Esophagus muscularis mucosa (tissue), 4 donors: ENCODE data around the gene EHF. TPM values are rescaled to one million over a fixed set of nuclear protein-coding genes. Genes with fewer than 3 reads are reported as not detected.

Experiments
- DNase-seq: peaks from one replicate; pipeline ENCODE4 v3.0.0-alpha.2; 2017; ENCODE audit errors: extremely low spot score
- H3K27ac ChIP-seq, 4 donors: fragments of 200-600 bp; sonication (generic); replicated peaks in 1 of 4; 1 replicate in 3 of 4; 2 replicates in 1 of 4; pipeline ENCODE4 v1.5.1; 2016 to 2019; ENCODE audit warnings: mild to moderate bottlenecking in 1 of 4
- H3K27me3 ChIP-seq, 4 donors: fragments of 200-600 bp; sonication (generic); one replicate each; pipeline versions ENCODE4 v1.5.1 to v1.6.0; 2016 to 2019
- H3K36me3 ChIP-seq, 4 donors: fragments of 200-600 bp; sonication (generic); one replicate each; pipeline ENCODE4 v1.5.1; 2016 to 2019
- H3K4me1 ChIP-seq, 4 donors: fragments of 200-600 bp; sonication (generic); one replicate each; pipeline ENCODE4 v1.5.1; 2016 to 2019
- H3K4me3 ChIP-seq, 4 donors: fragments of 200-600 bp; sonication (generic); 1 replicate in 2 of 4; 2 replicates in 2 of 4; pipeline ENCODE4 v1.5.1; 2016 to 2019; ENCODE audit warnings: mild to moderate bottlenecking in 4 of 4, moderate library complexity in 1 of 4
- H3K9me3 ChIP-seq, 4 donors: fragments of 200-600 bp; sonication (generic); 1 replicate in 3 of 4; 2 replicates in 1 of 4; pipeline ENCODE4 v1.5.1; 2016 to 2019
- EP300 ChIP-seq: sonication (generic); formaldehyde crosslinking; IDR thresholded peaks from one replicate; pipeline ENCODE4 v1.6.1; 2017; ENCODE audit warnings: antibody characterized with exemption
- POLR2A ChIP-seq: fragments of 450-650 bp; IDR thresholded peaks from one replicate; pipeline ENCODE4 v1.6.1; 2017; ENCODE audit warnings: antibody characterized with exemption, moderate library complexity, mild to moderate bottlenecking, low read depth
- POLR2AphosphoS5 ChIP-seq, 2 donors: sonication (generic); formaldehyde crosslinking; IDR thresholded peaks; one replicate each; pipeline ENCODE4 v1.6.1; 2017; ENCODE audit warnings: antibody characterized with exemption in 2 of 2
- WGBS: methylation state at CpG from one replicate; pipeline ENCODE4 v1.1.5; 2018; 5-methylcytosine and 5-hydroxymethylcytosine counted together
- intact Hi-C: fragments of 100-400 bp; cut with DNase I; formaldehyde crosslinking; loops from one replicate; pipeline ENCODE4 v1.15.1; 2023
- total RNA-seq, 4 donors: library from RNA; depleted of rRNA; stranded (reverse); fragments of >200 nt; gene quantifications; one replicate each; pipeline versions ENCODE4 v1.1.0 to v1.2.1, GENCODE V29; 2016
- TF ChIP-seq, protein P1 (sequence below), 3 experiments: fragments of 200-600 bp in 2 of 3; fragments of 450-650 bp in 1 of 3; sonication (generic) in 2 of 3; IDR thresholded peaks; one replicate each; pipeline ENCODE4 v1.5.1; 2017 to 2019; ENCODE audit warnings: antibody characterized with exemption in 3 of 3, mild to moderate bottlenecking in 2 of 3, moderate library complexity in 1 of 3

Gene EHF
- under 1 TPM in 2 of 4 donors, not detected in 2; 0.42 to 0.52 TPM for total RNA-seq

DNA sequence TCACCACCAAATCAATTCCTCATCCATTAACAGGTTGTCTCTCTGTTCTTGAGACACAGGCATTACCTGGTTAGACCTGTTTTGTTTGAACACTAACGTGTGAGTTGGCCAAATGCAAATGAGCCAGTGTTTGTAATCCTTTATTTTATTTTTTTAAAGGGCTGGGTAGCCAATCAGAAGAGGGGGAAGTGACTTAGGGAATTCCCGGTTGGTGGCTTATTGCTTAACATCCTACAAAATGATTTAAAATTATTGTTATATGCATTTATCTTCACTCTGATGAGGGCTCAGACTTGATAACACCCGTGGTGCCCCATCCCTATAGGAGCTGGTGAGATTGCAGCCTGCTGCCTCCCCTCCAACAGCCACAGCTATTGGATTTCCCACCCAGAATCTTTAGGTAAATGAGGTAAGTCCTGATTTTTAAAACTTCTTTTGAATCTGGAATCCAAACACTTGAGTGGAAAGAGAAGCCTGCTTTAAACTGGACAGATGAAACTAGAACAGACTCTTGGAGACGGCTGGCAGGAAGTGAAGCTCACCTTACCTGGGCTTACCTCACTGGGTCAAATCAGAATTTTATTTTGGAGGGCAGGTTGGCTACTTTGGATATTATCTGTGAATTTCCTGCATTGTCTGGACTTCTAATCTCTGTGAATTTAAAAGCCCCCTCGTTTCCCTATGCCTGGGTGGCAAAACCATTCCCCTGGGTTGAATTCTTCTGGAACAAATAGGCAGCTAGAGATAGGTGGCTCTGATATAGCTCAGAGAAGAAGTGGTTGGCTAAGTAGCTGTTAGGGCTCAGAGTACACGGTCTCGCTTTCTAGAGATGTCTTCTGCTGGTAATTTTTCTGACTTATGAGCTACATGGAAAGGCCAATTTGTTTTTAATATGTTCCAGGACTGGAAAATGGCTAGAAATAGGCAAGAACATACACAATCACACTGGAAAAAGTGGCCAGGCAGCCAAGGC lies at the start of gene EHF:
EHF (plus strand) TSS at position 274 of the 973 bp plus-strand sequence. CDS start 21,538 bp downstream, outside the sequence.
- H3K4me3 ChIP-seq: peak within 1 kb of the TSS in 1 of 4 donors; percentile 7
- DNase-seq: no peak

DNA sequence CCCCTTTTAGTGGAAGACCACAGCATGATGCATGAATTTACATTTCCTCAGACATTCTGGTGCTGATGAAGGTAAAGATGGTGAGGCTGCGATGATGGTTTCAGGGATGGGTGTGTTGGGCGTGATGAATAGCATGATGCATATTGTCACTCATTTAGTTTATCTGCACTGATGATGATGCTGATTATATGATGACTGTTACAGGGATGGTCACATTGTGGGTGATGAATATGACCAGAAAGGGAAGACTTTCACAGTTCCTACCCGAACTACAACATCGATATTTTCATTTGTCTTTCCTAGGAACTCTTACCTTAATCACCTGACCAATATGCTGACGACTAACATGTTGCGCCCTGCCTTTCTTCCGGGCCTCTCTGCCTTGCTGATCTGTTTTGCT lies 47.4 kb upstream of the EHF start:
- H3K36me3 ChIP-seq: no peaks in the 10 kb centered on the region
- intact Hi-C loops: no loop called here
- TF ChIP-seq POLR2A (no peak), POLR2AphosphoS5 (IDR thresholded peaks at IDR 0.05) (no peak), EP300 (no peak)
- peaks cover 0 to 17% (median 0%) of the 10 kb centered on the region in 4 donors for H3K27me3 ChIP-seq
- H3K4me1 ChIP-seq: no peaks in the 10 kb centered on the region
- 96% methylated on average over 7 of the region's 7 CpGs for WGBS
- no peaks in the 10 kb centered on the region for H3K9me3 ChIP-seq
- DNase-seq: peak; percentile 57
- H3K4me3 ChIP-seq: no peak overlapping the region
- H3K27ac ChIP-seq: no peak overlapping the region

More for the DNA sequence above, at the start of gene EHF:
- Histone ChIP-seq H3K27me3 (no peaks in the 10 kb centered on the region), H3K36me3 (no peaks in the 10 kb centered on the region), H3K4me1 (no peaks in the 10 kb centered on the region), H3K9me3 (no peaks in the 10 kb centered on the region), H3K27ac (no peak within 1 kb of the TSS)
- TF ChIP-seq POLR2AphosphoS5 (IDR thresholded peaks at IDR 0.05) (no peak), POLR2A (no peak), EP300 (no peak)
- TF ChIP-seq, protein P1, sequence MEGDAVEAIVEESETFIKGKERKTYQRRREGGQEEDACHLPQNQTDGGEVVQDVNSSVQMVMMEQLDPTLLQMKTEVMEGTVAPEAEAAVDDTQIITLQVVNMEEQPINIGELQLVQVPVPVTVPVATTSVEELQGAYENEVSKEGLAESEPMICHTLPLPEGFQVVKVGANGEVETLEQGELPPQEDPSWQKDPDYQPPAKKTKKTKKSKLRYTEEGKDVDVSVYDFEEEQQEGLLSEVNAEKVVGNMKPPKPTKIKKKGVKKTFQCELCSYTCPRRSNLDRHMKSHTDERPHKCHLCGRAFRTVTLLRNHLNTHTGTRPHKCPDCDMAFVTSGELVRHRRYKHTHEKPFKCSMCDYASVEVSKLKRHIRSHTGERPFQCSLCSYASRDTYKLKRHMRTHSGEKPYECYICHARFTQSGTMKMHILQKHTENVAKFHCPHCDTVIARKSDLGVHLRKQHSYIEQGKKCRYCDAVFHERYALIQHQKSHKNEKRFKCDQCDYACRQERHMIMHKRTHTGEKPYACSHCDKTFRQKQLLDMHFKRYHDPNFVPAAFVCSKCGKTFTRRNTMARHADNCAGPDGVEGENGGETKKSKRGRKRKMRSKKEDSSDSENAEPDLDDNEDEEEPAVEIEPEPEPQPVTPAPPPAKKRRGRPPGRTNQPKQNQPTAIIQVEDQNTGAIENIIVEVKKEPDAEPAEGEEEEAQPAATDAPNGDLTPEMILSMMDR (IDR thresholded peaks at IDR 0.05): no peak
- intact Hi-C loops: no loop called here
- 65% methylated on average over 7 of the region's 7 CpGs for WGBS

- intact Hi-C loops: no loop called here
Observed at GRCh38 chr11:34575261-34575660, 45.6 kb upstream of the EHF start.

DNA sequence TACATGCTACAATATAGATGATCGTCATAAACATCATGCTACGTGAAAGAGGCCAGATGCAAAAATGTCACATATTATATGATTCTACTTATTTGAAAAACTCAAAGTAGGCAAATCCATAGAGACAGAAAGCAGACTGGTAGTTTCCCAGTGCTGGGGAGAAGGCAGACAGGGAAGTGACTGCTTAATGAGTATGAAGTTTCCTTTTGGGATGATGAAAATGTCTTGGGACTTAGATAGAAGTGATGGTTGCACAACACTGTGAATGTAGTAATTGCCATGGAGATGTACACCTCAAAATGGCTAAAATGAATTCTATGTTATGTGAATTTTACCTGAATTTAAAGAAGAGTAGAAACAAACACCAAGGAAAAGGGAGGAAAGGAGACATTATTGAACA lies 45.2 kb upstream of the EHF start:
- intact Hi-C loops: no loop called here
- Histone ChIP-seq H3K4me1 (no peaks in the 10 kb centered on the region), H3K36me3 (no peaks in the 10 kb centered on the region), H3K4me3 (no peak overlapping the region), H3K27ac (no peak overlapping the region), H3K9me3 (no peaks in the 10 kb centered on the region), H3K27me3 (peaks cover 0 to 31% (median 0%) of the 10 kb centered on the region in 4 donors)
- no peak for DNase-seq
- no peak for TF ChIP-seq POLR2A
- TF ChIP-seq, protein P1 (IDR thresholded peaks at IDR 0.05): no peak
- TF ChIP-seq POLR2AphosphoS5 (IDR thresholded peaks at IDR 0.05): no peak
- no peak for TF ChIP-seq EP300
- 91% methylated on average over 2 of the region's 2 CpGs for WGBS

More at GRCh38 chr11:34575261-34575660, 45.6 kb upstream of the EHF start:
- no peaks in the 10 kb centered on the region for H3K36me3 ChIP-seq
- TF ChIP-seq, protein P1 (IDR thresholded peaks at IDR 0.05): no peak
- no peak for TF ChIP-seq POLR2A
- no peak for TF ChIP-seq EP300
- TF ChIP-seq POLR2AphosphoS5 (IDR thresholded peaks at IDR 0.05): no peak
- DNase-seq: peak; percentile 42
- WGBS: 45% methylated on average over 4 of the region's 4 CpGs
- H3K9me3 ChIP-seq: no peaks in the 10 kb centered on the region
- H3K4me1 ChIP-seq: no peaks in the 10 kb centered on the region
- H3K4me3 ChIP-seq: no peak overlapping the region
- H3K27ac ChIP-seq: no peak overlapping the region
- peaks cover 0 to 31% (median 0%) of the 10 kb centered on the region in 4 donors for H3K27me3 ChIP-seq

GRCh38 chr11:34576331-34576730 lies 44.6 kb upstream of the EHF start:
- DNase-seq: peak; percentile 14
- H3K27ac ChIP-seq: no peak overlapping the region
- H3K27me3 ChIP-seq: peaks cover 0 to 31% (median 0%) of the 10 kb centered on the region in 4 donors
- H3K4me1 ChIP-seq: no peaks in the 10 kb centered on the region
- no peak overlapping the region for H3K4me3 ChIP-seq
- TF ChIP-seq POLR2A (no peak), EP300 (no peak), POLR2AphosphoS5 (IDR thresholded peaks at IDR 0.05) (no peak)
- TF ChIP-seq, protein P1 (IDR thresholded peaks at IDR 0.05): no peak
- H3K36me3 ChIP-seq: no peaks in the 10 kb centered on the region
- H3K9me3 ChIP-seq: no peaks in the 10 kb centered on the region
- intact Hi-C loops: no loop called here
- 86% methylated on average over 3 of the region's 3 CpGs for WGBS
